ENCODE results near the gene MED16.
"Not testable (repeated sequence)": the region's sequence is repeated elsewhere in the genome, so short reads cannot be mapped to it uniquely, and the experiment has no call there.

MED16 gene

DNA sequence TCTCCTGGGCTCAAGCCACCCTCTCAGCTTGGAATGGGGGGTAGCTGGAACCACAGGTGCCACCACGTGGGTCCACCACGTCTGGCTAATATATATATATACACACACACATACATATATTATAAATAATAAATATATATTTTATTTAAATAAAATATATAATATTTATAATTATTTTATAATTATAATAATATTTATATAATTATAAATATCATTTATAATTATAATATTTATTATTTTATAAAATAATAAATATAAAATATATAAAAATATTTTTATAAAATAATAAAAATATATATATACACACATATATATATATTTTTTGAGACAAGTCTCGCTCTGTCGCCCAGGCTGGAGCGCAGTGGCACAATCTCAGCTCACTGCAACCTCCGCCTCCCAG is 38.4 kb downstream of the MED16 start:
- DNase-seq (ENCODE audit: low read depth in 2 of 2), result no peak

DNA sequence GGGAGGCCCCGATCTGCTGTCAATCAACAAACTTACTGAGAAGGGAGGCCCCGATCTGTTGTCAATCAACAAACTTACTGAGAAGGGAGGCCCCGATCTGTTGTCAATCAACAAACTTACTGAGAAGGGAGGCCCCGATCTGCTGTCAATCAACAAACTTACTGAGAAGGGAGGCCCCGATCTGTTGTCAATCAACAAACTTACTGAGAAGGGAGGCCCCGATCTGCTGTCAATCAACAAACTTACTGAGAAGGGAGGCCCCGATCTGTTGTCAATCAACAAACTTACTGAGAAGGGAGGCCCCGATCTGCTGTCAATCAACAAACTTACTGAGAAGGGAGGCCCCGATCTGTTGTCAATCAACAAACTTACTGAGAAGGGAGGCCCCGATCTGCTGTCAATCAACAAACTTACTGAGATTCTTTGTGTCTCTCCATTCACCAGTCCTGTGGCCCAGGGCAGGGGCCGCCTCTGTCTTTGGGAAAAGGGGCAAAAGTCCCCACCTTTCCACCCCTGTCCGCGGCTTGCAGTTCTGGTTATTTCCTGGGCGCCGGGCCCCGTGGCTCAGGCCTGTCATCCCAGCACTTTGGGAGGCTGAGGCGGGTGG is 39.3 kb downstream of the MED16 start:
- DNase-seq (ENCODE audit: low read depth in 2 of 2), result not testable (repeated sequence)

DNA sequence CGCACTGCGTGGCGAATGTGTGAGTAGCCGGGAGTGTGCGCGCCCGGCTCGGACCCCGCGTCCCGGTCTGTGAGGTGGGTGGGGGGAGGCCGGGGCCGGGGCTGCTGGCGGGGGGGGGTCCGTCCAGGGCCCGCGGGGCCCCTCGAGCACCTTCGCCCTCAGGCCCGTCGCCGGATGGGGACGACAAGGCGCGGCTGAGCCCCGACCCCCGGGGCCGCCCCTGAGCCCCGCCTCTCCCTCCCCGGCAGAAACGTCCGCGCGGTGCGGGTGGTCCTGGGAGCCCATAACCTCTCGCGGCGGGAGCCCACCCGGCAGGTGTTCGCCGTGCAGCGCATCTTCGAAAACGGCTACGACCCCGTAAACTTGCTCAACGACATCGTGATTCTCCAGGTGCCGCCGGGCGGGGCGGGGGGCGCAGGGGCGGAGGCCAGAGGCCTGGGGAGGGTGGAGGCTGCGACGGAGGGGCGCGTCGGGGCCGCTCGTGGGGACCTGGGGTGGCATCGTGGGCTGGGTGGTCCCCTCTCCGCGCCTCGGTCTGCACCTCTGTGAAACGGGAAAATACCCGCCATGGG is 39.9 kb downstream of the MED16 start:
- DNase-seq (ENCODE audit: low read depth in 2 of 2), result no peak

DNA sequence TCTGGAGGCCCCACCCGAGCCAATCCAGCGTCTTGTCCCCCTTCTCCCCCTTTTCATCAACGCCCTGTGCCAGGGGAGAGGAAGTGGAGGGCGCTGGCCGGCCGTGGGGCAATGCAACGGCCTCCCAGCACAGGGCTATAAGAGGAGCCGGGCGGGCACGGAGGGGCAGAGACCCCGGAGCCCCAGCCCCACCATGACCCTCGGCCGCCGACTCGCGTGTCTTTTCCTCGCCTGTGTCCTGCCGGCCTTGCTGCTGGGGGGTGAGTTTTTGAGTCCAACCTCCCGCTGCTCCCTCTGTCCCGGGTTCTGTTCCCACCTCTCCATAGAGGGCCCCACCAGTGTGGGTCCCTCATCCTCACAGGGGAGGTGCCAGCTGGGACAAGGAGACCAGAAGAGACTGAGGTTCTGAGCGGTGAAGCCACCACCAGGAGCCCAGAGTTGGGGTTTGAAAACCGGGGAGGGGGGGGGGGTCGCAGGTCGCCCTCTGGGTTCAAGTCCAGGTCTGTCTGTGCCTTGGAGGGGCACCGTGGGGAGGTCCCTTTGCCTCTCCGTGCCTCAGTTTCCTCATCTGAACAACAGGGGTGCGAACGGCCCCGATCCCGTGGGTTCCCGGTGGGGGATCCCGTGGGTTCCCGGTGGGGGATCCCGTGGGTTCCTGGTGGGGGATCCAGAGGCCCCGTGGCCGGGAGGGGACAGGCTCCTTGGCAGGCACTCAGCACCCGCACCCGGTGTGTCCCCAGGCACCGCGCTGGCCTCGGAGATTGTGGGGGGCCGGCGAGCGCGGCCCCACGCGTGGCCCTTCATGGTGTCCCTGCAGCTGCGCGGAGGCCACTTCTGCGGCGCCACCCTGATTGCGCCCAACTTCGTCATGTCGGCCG is 40.6 kb downstream of the MED16 start, which contains the start of gene ELANE:
Gene ELANE, plus strand, starts transcription at position 168 of the 878 bp plus-strand sequence. Its CDS starts 26 bp downstream, at position 194.
- no peak for DNase-seq (ENCODE audit: low read depth in 2 of 2)

DNA sequence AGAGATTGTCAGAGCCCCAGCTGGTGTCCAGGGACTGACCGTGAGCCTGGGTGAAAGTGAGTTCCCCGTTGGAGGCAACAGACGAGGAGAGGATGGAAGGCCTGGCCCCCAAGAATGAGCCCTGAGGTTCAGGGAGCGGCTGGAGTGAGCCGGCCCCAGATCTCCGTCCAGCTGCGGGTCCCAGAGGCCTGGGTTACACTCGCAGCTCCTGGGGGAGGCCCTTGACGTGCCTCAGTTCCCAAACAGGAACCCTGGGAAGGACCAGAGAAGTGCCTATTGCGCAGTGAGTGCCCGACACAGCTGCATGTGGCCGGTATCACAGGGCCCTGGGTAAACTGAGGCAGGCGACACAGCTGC is 42.0 kb downstream of the MED16 start:
- DNase-seq (ENCODE audit: low read depth in 2 of 2), result no peak

DNA sequence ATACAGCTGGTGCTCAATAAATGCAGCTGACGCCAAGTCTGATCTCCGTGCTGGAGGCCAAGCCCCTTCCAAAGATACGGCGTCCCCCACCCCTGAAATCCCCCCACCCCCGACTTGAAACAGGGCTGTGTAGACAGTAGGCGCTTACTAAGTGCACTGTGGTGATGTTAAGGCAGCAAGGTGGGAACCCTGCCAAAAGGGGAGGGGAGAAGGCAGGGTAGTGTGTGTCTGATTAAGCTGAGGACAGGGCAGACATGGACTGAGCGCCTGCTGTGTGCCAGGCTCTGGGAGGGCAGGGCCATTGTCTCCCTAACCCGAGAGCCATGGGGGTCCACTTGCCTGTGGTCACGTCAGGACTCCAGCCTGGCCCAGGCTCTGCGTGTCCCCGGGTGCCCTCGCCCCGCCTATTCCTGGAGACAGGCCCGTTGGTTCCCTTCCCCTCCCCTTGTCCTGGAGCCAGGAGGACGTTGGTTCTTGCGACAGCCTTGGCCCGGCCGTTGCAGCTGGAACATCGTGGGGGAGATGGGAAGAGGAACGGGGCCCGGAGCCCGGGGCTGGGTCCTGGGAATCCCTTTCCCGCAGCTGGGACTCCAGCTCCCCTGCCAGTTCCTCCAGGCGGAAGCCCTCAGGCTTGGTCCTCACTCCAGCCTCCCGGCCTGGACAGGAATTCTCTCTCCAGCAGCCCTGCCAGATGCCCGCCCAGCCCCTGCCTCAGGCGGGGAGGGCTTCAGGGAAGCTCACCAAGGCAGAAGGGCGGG is 42.6 kb downstream of the MED16 start:
- no peak for DNase-seq (ENCODE audit: low read depth in 2 of 2)

DNA sequence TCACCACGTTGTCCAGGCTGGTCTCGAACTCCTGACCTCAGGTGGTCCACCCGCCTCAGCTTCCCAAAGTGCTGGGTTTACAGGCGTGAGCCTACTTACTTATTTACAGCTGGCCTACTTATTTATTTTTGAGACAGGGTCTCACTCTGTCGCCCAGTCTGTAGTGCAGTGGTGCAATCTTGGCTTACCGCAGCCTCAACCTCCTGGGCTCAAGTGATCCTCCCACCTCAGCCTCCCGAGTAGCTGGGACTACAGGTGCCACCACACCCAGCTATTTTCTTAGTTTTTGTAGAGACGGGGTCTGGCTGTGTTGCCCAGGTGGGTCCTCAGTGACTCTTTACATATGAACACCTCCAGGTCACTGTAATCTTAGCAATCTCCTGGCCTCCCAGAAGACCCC is 43.8 kb downstream of the MED16 start:
- not testable (repeated sequence) for DNase-seq (ENCODE audit: low read depth in 2 of 2)

DNA sequence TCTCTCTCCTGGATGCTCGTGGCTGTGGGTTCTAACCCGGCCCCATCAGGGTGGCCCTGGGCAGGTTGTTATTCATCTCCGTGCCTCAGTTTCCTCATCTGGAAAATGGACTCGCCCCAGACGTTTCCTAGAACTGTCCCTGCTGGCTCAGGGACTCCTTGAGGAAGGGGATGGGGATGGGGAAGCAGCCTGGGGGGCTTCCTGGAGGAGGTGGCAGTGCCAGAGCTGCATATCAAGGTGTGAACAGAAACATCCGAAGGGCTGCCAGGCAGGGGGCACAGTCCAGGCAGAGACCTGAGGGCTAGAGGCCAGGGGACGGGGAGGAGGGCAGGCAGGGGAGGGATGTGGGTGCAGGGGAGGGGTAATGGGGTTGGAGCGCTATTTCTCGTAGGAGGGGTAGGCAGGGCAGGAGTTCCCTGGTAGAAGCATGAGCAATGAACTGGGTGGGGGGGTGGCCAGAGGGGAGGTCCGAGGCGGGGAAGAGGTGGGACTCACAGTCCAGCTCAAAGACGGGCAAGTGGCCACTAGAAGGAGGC is 44.5 kb downstream of the MED16 start:
- DNase-seq (ENCODE audit: low read depth in 2 of 2), result no peak

DNA sequence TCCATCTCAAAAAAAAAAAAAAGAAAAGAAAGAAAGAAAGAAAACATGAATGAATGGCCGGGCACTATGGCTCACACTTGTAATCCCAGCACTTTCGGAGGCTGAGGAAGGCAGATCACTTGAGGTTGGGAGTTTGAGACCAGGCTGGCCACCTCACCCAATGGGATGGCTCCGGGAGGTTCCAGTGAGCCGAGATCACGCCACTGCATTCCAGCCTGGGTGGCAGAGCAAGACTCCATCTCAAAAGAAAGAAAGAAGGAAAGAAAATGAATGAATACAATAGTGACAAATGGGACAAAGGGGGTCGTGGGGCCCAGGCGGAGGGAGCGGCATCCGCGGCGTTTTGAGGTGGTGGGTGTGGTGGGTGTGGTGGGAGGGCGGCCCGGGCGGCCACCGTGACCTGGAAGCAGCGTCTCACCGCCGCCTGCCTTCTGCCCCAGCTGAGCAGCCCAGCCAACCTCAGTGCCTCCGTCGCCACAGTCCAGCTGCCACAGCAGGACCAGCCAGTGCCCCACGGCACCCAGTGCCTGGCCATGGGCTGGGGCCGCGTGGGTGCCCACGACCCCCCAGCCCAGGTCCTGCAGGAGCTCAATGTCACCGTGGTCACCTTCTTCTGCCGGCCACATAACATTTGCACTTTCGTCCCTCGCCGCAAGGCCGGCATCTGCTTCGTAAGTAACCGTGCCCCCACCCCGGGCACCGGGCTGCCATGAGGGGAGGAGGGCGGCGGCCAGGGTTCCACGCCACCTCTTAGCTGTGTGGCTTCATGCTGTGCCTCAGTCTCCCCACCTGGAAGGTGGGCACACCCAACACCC is 47.1 kb downstream of the MED16 start:
- no peak for DNase-seq (ENCODE audit: low read depth in 2 of 2)

DNA sequence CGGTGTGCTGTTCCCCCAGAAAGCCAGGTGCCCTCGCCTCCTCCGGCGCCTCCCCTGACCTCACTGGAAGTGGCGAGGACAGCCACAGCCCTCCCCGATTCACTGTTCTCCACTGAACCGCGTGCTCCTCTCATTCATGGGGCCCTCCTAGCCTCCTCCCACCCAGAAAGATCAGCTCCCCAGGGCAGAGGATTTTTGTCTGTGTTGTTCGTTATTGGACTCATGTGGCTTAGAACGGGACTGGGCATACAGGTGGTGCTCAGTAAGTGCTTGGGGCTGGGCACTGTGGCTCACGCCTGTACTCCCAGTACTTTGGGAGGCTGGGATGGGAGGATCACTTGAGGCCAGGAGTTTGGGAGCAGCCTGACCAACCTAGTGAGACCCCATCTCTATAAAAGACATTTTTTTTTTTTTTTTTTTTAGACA is 48.4 kb downstream of the MED16 start:
- DNase-seq (ENCODE audit: low read depth in 2 of 2), result no peak

DNA sequence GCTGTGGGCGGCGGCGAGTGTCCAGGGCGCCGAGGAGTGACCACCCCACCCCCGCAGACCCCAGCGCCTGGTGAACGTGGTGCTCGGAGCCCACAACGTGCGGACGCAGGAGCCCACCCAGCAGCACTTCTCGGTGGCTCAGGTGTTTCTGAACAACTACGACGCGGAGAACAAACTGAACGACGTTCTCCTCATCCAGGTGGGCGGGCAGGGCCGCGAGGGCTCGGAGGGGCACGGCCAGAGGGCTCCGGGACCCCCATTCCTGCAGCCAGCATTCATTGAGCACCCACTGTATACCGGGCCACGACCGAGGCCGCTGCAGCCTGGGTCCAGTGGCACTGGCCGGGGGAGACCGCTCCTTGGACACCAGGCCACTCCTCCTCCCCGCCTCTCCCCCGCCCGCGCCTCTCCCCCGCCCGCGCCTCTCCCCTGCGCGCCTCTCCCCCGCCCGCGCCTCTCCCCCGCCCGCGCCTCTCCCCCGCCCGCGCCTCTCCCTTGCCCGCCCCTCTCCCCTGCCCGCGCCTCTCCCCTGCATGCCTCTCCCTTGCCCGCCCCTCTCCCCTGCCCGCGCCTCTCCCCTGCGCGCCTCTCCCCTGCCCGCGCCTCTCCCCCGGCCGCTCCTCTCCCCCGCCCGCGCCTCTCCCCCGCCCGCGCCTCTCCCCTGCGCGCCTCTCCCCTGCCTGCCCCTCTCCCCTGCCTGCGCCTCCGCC is 49.0 kb downstream of the MED16 start:
- no peak for DNase-seq (ENCODE audit: low read depth in 2 of 2)

DNA sequence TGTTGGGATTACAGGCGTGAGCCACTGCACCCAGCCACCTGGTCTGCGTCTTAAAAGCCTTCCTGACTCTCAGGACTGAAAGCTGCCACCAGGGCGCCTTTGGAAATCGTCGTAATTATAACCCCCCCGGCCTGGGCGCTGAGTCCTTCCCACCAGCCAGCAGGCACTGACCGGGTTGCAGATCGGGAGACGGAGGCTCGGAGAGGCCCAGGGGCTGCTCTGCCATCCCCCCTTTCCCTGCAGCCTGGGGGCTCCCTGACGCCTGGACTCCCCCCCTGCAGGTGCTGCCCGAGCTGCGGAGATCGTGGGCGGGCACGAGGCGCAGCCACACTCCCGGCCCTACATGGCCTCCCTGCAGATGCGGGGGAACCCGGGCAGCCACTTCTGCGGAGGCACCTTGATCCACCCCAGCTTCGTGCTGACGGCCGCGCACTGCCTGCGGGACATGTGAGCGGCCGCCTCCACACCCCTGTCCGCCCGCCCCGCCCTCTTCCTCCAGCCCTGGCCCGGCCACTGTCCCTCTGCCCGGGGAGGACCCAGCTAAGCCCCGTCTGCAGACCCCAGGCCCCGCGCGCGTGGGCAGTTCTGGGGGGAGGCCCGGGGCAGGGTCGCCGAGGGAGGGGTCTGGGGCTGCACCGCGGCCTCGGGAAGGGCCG is 49.7 kb downstream of the MED16 start:
- DNase-seq (ENCODE audit: low read depth in 2 of 2), result no peak

DNA sequence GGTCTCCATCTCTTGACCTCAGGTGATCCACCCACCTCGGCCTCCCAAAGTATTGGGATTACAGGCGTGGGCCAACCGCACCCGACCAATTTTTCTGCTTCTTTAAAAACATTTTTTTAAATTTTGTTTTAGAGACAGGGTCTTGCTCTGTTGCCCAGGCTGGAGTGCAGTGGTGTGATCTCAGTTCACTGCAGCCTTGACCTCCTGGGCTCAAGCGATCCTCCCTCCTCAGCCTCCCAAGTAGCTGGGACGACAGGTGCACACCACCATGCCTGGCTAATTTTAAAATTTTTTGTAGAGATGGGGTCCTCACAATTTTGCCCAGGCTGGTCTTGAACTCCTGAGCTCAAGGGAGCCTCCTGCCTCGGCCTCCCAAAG is 50.2 kb downstream of the MED16 start:
- not testable (repeated sequence) for DNase-seq (ENCODE audit: low read depth in 2 of 2)

DNA sequence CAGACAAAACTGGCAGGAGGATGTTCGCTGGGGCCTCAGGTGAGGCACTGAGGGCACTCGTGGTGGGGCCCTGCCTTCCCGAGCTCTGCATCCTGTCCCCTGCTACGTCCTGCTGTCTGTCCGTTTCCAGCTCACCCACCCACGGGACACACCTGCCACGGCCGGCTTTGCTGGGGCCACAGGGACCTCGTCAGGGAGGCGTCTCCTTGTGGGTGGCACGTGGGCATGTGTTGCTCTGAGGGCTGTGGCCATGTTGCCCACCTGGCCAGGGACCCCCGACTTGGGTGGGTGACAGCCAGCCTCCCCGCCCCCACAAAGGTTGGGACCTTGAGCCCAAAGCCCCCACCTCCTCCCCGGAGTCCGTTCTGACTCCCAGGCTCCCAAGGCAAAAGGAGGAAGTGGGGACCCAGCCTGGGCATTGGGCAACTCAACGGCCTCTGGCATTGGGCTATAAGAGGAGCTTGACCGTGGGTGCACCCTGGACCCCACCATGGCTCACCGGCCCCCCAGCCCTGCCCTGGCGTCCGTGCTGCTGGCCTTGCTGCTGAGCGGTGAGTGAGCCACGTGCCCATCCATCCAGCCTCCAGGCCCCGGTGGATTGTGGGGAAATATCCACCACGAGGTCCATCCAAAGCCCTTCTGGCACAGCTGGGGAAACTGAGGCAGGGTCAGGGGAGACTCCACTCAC is 52.3 kb downstream of the MED16 start, which contains the start of gene PRTN3:
Gene PRTN3, plus strand, starts transcription at position 481 of the 688 bp plus-strand sequence. Its CDS starts 10 bp downstream, at position 491.
- no peak for DNase-seq (ENCODE audit: low read depth in 2 of 2)

DNA sequence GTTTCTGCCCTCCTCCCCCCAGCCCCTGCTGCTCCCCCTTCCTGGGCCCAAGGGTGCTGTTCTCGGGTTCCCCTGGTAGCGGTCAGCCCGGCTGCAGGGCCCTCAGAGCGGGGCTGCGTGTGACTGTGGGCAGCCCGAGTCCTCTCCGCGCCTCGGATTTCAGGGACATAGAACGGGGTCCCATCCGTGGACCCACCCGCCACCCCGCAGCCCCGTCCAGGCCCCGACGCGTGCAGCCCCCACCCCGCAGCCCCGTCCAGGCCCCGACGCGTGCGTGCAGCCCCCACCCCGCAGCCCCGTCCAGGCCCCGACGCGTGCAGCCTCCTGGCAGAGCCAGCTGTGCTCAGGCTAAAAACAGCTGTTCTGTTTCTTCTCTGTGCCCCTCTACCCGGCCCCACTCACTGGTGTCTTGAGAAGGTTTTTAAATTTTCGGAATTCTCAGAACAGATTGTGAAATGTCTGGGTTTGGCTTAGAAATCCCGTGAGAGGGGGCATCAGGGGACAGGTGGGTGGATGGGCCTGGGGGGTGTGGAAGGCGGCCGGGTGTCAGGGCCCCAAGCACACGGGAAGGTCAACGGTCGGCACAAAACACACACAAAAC is 57.7 kb downstream of the MED16 start:
- no peak for DNase-seq (ENCODE audit: low read depth in 2 of 2)

DNA sequence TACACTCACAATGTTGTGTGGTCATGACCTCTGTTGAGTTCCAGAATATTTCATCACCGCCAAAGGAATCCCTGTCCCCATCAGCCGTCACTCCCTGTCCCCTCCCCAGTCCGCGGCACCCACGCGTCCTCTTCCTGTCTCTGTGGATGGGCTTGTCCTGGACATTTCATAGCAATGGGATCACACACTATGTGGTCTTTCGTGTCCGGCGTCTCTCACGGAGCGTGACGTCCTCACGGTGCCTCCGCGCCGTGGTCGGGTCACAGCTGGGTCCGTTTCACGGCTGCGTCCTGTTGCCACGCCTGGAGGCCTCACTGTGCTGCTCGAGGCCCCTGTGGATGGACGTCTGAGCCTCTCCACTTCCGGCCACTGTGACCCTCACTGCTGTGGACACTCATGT is 58.8 kb downstream of the MED16 start:
- no peak for DNase-seq (ENCODE audit: low read depth in 2 of 2)

DNA sequence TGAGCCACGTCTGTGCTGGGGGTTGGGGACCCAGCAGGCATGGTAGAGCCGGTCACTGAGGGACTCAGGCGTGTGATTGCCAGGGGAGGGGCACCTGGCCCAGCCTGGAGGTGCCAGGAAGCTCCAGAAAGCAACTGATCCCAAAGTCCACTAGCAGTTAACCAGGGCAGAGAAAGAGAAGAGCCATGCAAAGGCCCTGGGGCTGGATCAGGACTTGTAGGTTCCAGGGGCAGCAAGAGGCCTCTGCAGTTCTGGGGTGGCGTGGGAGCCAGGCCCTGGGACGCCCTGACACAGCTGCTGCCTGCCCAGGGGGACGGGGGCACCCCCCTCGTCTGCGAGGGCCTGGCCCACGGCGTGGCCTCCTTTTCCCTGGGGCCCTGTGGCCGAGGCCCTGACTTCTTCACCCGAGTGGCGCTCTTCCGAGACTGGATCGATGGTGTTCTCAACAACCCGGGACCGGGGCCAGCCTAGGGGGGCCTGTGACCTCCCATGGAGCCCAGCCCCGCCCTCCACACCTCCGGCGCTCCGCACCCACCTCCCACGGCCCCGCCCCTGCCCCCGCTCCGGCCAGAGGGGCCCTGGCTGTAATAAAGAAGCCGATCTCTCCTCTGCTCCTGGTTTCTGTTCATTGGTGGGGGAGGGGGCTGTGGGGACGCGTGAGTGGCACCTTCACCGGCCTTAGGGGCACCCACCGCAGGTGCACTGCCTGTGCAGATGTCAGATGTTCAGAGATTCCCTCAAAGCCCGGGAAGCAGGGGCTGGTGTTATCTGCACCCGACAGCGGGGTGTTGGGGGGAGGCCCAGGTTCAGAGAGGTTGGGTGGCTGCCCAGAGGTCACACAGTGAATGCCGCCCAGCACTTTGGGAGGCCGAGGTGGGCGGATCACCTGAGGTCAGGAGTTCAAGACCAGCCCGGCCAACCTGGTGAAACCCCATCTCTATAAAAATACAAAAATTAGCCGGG is 61.3 kb downstream of the MED16 start:
- no peak for DNase-seq (ENCODE audit: low read depth in 2 of 2)

Data from stimulated activated CD4-positive, alpha-beta T cell treated with anti-CD3 and anti-CD28 coated beads, Interleukin-1b, Interleukin-23, amount 100 ng/mL, for 4 hours (primary cell).